GM12873 (cell line): Measurements from ENCODE around the gene HOXB1.

Experiments
- CTCF ChIP-seq: IDR thresholded peaks from 2 replicates; pipeline ENCODE4 v1.5.1; 2012; ENCODE audit warnings: low read depth, mild to moderate bottlenecking, moderate library complexity, low read length, control low read depth; ENCODE audit not compliant: insufficient read depth; ENCODE audit errors: missing control alignments

Gene HOXB1

GRCh38 chr17:48503747-48504146, 27.1 kb downstream of the HOXB1 start:
- TF ChIP-seq CTCF, result no peak

GRCh38 chr17:48502901-48503300, 27.9 kb downstream of the HOXB1 start:
- TF ChIP-seq CTCF, result no peak

GRCh38 chr17:48502312-48502711, 28.5 kb downstream of the HOXB1 start:
- TF ChIP-seq CTCF, result no peak

- TF ChIP-seq CTCF, result no peak
Measured at GRCh38 chr17:48500435-48501426, 30.1 kb downstream of the HOXB1 start.

- TF ChIP-seq CTCF, result no peak
Measured at GRCh38 chr17:48499735-48500434, 30.9 kb downstream of the HOXB1 start.

GRCh38 chr17:48499248-48499647, 31.6 kb downstream of the HOXB1 start:
- no peak for TF ChIP-seq CTCF

GRCh38 chr17:48498164-48498850, 32.5 kb downstream of the HOXB1 start:
- TF ChIP-seq CTCF, result no peak
